ENCODE data around the gene RPS14. TPM values are rescaled to one million over a fixed set of nuclear protein-coding genes. Genes with fewer than 3 reads are reported as not detected.

RPS14 gene
- total and polyA plus RNA-seq, 10 of the 15 experiments (the other 5 are each of a cell fraction or from before 2014, with no cell fraction given) = 2,295 to 4,047 (median 2,787) TPM

DNA sequence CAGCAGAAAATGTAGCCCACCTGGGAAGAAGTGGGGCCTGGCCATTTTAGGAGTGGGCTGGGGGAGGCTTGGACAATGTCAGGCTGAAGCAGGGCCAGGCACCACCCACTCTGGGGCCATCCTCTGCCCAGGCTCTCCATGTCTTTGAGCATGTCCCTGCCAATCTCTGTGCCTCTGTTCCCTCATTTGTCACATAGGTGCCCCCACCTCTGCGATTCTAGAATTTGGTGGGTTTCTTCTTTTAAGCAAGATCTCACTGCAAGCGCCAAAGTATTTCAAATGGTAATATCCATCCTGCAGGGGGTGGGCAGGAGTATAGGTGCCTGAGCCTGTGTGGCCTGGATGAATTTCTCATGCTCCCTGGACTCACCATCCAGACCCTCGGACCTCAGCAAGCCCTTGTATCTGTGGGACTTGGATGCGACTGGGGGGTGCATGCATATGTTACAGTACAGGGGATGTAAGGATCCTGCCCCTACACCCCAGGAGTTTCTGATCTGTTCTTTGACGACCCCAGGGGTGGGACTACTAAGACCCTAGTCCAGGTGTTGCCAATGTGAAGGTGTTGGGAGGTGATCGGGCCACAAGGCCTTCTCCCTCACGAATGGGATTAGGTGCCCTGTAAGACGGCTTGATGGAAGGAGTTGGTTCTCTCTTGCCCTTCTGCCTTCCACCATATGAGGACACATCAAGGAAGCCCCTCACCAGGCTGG, 41.2 kb downstream of the RPS14 start (continued):
- TF ChIP-seq, protein P1, sequence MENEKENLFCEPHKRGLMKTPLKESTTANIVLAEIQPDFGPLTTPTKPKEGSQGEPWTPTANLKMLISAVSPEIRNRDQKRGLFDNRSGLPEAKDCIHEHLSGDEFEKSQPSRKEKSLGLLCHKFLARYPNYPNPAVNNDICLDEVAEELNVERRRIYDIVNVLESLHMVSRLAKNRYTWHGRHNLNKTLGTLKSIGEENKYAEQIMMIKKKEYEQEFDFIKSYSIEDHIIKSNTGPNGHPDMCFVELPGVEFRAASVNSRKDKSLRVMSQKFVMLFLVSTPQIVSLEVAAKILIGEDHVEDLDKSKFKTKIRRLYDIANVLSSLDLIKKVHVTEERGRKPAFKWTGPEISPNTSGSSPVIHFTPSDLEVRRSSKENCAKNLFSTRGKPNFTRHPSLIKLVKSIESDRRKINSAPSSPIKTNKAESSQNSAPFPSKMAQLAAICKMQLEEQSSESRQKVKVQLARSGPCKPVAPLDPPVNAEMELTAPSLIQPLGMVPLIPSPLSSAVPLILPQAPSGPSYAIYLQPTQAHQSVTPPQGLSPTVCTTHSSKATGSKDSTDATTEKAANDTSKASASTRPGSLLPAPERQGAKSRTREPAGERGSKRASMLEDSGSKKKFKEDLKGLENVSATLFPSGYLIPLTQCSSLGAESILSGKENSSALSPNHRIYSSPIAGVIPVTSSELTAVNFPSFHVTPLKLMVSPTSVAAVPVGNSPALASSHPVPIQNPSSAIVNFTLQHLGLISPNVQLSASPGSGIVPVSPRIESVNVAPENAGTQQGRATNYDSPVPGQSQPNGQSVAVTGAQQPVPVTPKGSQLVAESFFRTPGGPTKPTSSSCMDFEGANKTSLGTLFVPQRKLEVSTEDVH (IDR thresholded peaks at IDR 0.05; ENCODE audit: low read depth, partially characterized antibody) = no peak
- no peak for TF ChIP-seq FOXK2 (IDR thresholded peaks at IDR 0.05)
- TF ChIP-seq ATF7 (IDR thresholded peaks at IDR 0.05; ENCODE audit: low read depth) = no peak
- TF ChIP-seq, protein P2, sequence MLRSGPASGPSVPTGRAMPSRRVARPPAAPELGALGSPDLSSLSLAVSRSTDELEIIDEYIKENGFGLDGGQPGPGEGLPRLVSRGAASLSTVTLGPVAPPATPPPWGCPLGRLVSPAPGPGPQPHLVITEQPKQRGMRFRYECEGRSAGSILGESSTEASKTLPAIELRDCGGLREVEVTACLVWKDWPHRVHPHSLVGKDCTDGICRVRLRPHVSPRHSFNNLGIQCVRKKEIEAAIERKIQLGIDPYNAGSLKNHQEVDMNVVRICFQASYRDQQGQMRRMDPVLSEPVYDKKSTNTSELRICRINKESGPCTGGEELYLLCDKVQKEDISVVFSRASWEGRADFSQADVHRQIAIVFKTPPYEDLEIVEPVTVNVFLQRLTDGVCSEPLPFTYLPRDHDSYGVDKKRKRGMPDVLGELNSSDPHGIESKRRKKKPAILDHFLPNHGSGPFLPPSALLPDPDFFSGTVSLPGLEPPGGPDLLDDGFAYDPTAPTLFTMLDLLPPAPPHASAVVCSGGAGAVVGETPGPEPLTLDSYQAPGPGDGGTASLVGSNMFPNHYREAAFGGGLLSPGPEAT (IDR thresholded peaks at IDR 0.05; ENCODE audit: low read depth) = no peak
- no peak for TF ChIP-seq RUNX3 (IDR thresholded peaks at IDR 0.05; ENCODE audit: low read length)
- TF ChIP-seq, protein P3, sequence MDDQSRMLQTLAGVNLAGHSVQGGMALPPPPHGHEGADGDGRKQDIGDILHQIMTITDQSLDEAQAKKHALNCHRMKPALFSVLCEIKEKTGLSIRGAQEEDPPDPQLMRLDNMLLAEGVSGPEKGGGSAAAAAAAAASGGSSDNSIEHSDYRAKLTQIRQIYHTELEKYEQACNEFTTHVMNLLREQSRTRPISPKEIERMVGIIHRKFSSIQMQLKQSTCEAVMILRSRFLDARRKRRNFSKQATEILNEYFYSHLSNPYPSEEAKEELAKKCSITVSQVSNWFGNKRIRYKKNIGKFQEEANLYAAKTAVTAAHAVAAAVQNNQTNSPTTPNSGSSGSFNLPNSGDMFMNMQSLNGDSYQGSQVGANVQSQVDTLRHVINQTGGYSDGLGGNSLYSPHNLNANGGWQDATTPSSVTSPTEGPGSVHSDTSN (IDR thresholded peaks at IDR 0.05; ENCODE audit: insufficient replicate concordance, low read depth, low read length) = no peak
- no peak for TF ChIP-seq NBN (IDR thresholded peaks at IDR 0.05)
- TF ChIP-seq, protein P4, sequence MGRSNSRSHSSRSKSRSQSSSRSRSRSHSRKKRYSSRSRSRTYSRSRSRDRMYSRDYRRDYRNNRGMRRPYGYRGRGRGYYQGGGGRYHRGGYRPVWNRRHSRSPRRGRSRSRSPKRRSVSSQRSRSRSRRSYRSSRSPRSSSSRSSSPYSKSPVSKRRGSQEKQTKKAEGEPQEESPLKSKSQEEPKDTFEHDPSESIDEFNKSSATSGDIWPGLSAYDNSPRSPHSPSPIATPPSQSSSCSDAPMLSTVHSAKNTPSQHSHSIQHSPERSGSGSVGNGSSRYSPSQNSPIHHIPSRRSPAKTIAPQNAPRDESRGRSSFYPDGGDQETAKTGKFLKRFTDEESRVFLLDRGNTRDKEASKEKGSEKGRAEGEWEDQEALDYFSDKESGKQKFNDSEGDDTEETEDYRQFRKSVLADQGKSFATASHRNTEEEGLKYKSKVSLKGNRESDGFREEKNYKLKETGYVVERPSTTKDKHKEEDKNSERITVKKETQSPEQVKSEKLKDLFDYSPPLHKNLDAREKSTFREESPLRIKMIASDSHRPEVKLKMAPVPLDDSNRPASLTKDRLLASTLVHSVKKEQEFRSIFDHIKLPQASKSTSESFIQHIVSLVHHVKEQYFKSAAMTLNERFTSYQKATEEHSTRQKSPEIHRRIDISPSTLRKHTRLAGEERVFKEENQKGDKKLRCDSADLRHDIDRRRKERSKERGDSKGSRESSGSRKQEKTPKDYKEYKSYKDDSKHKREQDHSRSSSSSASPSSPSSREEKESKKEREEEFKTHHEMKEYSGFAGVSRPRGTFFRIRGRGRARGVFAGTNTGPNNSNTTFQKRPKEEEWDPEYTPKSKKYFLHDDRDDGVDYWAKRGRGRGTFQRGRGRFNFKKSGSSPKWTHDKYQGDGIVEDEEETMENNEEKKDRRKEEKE (IDR thresholded peaks at IDR 0.05) = peak; percentile 9; the same call in 1 of the 2 replicates
- TF ChIP-seq TCF7 (IDR thresholded peaks at IDR 0.05; ENCODE audit: borderline replicate concordance) = 0 out of 2 replicates have a peak, but pooled peaks have one; percentile 17
- no peak for TF ChIP-seq MTA3 (IDR thresholded peaks at IDR 0.05; ENCODE audit: borderline replicate concordance, low read length)
- peak; percentile 37; the same call in 1 of the 2 replicates for TF ChIP-seq TBL1XR1 (IDR thresholded peaks at IDR 0.05; ENCODE audit: low read depth, low read length)
- TF ChIP-seq BACH1 (IDR thresholded peaks at IDR 0.05; ENCODE audit: borderline replicate concordance) = peak; percentile 92; the same call in 1 of the 2 replicates
- TF ChIP-seq RCOR1 (conservative IDR thresholded peaks at IDR 0.05; ENCODE audit: low read depth, low read length) = no peak
- TF ChIP-seq NRF1 (conservative IDR thresholded peaks at IDR 0.05; ENCODE audit: low read depth, low read length) = no peak
- 0 out of 2 replicates have a peak, but pooled peaks have one; percentile 68 for TF ChIP-seq ESRRA (IDR thresholded peaks at IDR 0.05; ENCODE audit: low read length)
- TF ChIP-seq SP1 (IDR thresholded peaks at IDR 0.05; ENCODE audit: low read depth, low read length) = no peak
- TF ChIP-seq, protein P5, sequence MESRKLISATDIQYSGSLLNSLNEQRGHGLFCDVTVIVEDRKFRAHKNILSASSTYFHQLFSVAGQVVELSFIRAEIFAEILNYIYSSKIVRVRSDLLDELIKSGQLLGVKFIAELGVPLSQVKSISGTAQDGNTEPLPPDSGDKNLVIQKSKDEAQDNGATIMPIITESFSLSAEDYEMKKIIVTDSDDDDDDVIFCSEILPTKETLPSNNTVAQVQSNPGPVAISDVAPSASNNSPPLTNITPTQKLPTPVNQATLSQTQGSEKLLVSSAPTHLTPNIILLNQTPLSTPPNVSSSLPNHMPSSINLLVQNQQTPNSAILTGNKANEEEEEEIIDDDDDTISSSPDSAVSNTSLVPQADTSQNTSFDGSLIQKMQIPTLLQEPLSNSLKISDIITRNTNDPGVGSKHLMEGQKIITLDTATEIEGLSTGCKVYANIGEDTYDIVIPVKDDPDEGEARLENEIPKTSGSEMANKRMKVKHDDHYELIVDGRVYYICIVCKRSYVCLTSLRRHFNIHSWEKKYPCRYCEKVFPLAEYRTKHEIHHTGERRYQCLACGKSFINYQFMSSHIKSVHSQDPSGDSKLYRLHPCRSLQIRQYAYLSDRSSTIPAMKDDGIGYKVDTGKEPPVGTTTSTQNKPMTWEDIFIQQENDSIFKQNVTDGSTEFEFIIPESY (IDR thresholded peaks at IDR 0.05) = 0 out of 2 replicates have a peak, but pooled peaks have one; percentile 15
- TF ChIP-seq SREBF1 (IDR thresholded peaks at IDR 0.05; ENCODE audit: low read length) = no peak
- no peak for TF ChIP-seq YY1 (IDR thresholded peaks at IDR 0.05; ENCODE audit: low read depth, low read length)
- TF ChIP-seq MYC (IDR thresholded peaks at IDR 0.05; ENCODE audit: insufficient read depth, insufficient read length, insufficient replicate concordance, low read length, severe bottlenecking) = no peak

Data from GM12878 (cell line).